ENCODE measurements around the gene ZBTB8B.
"Not testable (repeated sequence)": the region's sequence is repeated elsewhere in the genome, so short reads cannot be mapped to it uniquely, and the experiment has no call there.

ZBTB8B gene

GRCh38 chr1:32470991-32471694 is 6.3 kb downstream of the ZBTB8B start:
- DNase-seq: no peak

DNA sequence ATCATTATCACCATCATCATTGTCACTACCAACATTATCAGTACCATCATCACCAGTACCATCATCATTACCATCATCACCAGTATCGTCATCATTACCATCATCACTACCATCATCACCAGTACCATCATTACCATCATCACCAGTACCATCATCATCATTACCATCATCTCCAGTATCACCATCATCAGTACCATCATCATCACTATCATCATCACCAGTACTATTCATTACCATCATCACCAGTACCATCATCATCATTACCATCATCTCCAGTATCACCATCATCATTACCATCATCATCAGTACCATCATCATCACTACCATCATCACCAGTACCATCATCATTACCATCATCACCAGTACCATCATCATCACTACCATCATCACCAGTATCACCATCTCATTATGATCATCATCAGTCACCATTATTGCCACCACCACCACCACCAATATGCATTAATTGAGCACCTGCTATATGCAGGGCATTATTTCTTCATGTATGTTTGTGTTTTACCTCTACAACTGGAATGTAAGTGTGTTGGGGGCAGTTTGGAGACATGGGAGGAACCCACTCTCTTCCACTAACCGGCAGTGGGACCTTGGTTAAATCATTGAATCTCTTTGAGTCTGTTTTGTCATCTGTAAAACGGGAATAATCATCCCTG is 7.0 kb downstream of the ZBTB8B start:
- no peak for DNase-seq

DNA sequence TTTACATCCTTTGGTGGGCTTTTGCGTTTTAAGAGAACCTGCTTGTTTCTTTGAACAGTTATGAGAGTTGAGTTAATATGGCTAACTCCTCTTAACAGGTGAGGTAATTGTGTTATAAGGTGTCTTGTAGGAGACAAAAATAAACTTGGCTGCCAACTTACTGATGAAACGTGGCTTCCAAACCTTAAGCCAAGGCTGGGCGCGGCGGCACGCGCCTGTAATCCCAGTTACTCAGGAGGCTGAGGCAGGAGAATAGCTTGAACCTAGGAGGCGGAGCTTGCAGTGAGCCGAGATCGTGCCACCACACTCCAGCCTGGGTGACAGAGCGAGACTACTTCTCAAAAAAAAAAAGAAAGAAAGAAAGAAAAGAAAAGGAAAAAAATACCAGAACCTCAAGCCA is 8.1 kb downstream of the ZBTB8B start:
- not testable (repeated sequence) for DNase-seq

DNA sequence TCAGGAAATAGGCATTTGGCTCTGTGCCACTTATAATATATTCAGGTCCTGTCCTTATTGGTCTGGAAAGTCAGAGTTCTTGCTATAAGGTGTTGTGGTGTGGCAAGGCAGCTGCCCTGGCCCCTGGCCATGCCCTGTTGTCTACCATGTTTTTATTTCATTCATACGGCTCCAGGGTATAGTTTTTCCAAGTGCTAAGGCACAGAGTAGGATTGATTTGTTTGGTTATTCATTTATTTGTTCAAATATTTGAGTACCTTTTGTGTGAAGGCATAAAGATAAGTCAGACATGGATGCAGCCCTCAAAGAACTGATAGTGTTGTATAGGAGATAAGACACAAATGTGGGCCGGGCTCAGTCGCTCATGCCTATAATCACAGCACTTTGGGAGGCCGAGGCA is 10.1 kb downstream of the ZBTB8B start:
- no peak for DNase-seq

GRCh38 chr1:32480003-32480402 is 15.1 kb downstream of the ZBTB8B start:
- DNase-seq: no peak

DNA sequence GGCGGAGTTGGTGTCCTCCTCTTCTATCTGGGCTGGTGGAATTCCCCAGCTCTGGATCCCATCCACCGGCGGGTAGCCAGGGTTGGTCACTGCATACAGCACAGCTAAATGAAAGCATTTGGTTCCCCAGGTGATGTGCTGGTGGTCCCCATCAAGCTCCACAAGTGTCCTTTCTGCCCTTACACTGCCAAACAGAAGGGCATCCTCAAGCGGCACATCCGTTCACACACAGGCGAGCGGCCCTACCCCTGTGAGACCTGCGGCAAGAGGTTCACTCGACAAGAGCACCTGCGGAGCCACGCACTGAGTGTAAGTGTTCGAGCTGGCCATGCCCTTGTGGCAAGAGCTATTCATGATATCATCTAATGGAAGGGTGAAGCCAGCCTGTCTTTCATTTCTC is 15.9 kb downstream of the ZBTB8B start:
- no peak for DNase-seq

DNA sequence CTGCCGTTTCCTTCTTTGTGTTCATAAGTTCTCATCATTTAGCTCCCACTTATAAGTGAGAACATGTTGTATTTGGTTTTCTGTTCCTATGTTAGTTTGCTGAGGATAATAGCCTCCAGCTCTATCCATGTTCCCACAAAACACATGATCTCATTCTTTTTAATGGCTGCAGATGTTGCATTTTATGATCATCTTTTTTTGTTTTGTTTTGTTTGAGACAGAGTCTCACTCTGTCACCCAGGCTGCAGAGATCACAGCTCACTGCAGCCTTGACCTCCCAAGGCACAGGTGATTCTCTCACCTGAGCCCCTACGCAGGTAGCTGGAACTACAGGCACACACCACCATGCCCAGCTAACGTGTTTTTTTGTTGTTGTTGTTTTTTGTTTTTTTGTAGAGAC is 16.9 kb downstream of the ZBTB8B start:
- not testable (repeated sequence) for DNase-seq

DNA sequence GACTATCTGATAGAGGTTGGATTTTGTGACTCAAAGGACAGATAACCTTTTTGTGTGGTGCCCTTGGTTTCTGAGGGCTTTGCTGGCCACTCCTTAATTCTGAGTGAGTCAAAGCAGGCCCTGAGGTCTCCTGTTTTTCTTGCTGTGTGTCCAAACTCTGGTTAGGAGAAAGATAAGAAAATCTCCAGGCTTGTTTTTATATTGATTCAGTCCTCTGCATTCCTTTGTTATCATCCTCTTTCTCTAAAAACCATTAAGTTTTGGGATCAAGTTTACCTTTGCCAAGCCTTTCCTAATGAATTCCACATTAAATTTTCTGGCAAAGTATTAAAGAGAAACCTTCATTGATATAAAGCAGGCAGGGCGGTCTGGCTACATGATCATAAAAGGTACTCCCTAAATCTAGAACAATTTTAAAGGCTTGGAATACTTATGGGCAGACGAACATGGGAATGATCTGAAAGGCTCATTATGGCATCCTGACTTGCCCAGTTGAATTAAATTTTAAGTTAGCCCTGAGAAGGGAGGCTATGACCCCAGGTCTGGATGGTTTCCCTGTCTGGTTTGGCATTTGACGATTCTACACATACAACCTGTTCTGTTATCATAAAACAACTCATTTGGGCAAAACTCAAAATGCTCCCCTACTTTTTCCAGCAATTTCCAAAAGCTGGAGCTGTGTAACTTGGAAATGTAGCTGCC is 20.8 kb downstream of the ZBTB8B start:
- DNase-seq: no peak

- no peak for DNase-seq
Observed at GRCh38 chr1:32486463-32487113, 21.7 kb downstream of the ZBTB8B start.

GRCh38 chr1:32487182-32487581 is 22.3 kb downstream of the ZBTB8B start:
- no peak for DNase-seq

DNA sequence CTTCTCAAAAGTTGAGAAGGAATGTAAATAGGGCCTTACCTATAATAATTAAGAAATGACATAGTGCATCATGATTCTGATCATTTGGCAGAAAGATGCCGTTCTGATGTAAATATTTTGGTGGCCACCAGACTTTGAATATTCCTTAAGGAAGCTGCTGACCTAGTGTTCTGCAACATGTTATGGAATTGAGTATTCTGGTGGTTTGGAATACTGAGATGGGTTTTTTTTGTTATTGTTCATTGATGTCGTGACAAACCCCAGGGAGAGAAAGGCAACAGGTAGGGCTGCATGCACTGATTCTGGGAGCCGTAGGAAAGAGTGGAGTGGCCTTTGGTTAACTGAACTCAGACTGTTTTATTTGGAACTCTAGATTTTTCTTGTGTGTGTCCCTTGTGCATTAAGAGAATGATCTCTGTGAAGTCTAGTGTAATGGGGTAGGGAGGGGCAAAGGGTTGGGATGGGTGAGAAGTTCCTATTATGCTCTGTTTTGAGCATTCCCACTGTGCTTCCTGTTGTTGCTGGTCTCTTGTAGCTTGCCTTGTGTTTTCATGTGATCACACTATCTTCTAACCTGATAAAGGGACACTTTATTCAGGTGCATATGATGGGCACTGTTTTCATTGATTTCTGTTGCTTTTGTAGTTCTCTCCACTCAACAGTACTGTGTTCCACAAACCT is 25.0 kb downstream of the ZBTB8B start:
- DNase-seq: no peak

GRCh38 chr1:32491386-32491785 is 26.5 kb downstream of the ZBTB8B start:
- no peak for DNase-seq

DNA sequence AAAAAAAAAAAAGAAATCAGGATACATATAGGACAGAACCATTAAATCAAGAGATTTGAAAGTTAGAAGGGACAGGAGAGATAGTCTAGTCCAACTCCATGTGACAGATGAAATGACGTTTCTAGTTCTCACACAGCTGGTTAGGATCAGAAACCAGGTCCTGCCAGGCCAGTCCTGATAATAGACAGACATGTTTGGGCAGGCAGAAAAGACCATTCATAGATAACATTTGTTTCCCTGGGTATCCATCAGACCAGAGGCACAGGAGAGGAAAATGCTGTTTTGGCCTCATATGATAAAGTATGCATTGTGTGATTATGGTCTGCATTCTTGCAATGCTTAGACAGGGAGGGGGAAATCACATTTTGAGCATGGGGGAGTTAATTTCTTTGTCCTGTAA is 29.3 kb downstream of the ZBTB8B start:
- DNase-seq: no peak

DNA sequence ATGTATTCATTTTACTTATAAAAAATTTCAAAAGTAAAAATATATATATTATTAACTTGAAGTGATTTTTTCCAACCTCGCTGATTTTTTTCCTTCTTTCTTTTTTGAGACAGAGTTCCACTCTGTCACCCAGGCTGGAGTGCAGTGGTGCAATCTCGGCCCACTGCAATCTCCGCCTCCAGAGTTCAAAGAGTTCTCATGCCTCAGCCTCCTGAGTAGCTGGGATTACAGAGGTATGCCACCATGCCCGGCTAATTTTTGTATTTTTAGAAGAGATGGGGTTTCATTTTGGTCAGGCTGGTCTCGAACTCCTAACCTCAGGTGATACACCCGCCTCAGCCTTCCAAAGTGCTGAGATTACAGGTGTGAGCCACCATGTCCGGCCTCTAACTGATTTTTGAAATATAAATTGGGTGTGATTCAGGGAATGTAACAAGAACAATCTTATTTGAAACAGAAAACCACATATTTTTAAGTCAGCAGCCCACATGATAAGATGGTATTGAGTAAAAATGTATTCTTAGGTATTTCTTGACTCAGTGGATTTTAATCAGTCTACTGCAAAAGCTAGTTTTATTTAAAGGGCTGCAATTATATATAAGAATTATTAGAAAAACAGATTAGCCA is 30.0 kb downstream of the ZBTB8B start:
- no peak for DNase-seq

- DNase-seq: no peak
Observed at GRCh38 chr1:32496127-32496526, 31.3 kb downstream of the ZBTB8B start.

DNA sequence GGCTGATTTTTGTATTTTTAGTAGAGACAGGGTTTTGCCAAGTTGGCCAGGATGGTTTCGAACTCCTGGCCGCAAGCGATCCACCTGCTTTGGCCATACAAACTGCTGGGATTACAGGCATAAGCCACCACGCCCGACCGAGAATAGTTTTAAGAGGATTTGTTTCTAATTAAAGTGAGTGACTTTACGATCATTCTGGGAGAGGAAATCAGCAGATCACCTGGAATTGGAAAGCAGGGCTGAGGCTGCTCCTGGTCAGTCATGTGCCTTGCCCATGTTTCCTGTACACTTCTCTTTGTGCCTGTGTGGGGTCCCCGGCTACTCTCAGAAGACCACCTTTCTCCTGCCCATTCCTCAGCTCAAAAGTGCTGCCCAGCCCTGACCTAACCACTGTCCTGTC is 33.9 kb downstream of the ZBTB8B start:
- DNase-seq: no peak

DNA sequence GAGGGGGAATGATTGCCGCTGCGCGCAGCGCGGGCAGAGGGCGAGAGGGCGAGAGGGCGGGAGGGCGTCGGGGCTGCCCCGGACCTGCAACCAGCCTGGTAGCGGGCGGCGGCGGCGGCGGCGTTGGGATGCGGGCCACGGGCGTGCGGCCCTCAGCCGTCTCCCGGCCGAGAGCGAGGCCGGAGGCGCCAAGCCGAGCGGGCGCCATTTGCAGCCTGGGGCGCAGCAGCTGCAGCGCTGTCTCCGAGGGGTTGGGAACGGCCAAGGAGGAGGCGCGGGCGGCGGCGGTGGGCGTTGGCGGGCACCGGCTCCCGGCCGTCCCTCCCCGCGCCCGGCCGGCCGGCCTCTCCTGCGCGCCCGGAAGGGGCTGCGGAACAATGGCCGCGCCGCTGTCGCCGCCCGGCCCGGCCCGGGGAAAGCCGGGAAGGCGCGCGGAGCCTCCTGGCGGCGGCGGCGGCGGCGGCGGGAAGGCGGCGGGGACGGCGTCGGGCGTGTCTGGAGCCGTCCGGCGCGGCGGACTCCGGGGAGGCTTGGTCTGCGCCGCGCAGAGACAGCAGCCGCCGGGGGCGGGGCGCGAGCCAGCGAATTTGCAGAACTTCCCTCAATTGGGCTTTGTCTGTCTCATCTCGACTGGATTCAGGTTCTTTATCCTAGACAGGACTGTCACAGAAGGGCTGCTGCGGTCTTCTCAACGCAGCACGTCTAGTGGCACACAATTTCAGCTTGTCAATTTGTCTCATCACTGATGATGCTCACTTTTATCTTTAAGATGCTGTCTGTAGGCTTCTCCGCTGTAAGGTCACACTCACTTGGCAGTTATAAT is 35.7 kb downstream of the ZBTB8B start:
- peak; percentile 49 for DNase-seq

- no peak for DNase-seq
Observed at GRCh38 chr1:32501865-32502264, 37.0 kb downstream of the ZBTB8B start.

GRCh38 chr1:32503153-32503552 is 38.3 kb downstream of the ZBTB8B start:
- DNase-seq: no peak

- no peak for DNase-seq
Observed at GRCh38 chr1:32507021-32507420, 42.1 kb downstream of the ZBTB8B start.

GRCh38 chr1:32508761-32509160 is 43.9 kb downstream of the ZBTB8B start:
- no peak for DNase-seq

DNA sequence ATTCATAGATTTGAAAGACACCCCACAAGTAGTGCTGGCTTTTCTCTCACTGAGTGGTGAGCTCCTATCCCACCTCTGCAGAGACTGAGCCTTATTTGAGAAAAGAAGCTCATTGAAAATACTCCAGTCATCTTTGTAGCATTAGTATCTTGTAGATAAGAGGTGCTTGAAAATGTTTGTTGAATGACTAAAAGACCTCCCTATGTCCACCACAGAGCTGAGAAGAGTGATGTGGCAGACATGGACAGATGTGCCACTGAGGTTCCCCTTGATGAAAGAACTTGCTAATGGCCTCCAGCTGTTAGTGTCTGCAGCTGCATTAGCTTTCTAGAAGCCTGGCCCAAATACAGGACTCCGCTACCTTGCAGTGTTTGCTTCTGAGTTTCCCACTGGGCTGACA is 45.1 kb downstream of the ZBTB8B start:
- no peak for DNase-seq

Measured in T1000 (cell line).